ENCODE measurements around the gene APOC1.

DNA sequence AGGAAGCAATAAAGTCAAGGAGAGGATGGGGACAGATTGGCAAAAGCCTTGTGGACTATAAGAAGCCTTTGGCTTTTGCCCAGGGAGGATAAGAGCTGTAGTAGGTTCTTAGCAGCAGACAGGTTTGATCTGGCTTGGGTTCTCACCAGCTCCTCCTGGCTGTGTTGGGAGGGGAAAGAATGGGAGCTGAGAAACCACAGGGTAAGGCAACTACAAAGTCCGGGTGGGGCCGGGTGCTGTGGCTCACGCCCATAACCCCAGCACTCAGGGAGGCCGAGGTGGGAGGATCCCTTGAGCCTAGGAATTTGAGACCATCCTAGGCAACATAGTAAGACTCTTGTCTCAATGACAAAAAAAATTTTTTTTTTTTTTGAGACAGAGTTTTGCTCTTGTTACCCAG, 47.7 kb upstream of the APOC1 start:
- TF ChIP-seq, protein P1, sequence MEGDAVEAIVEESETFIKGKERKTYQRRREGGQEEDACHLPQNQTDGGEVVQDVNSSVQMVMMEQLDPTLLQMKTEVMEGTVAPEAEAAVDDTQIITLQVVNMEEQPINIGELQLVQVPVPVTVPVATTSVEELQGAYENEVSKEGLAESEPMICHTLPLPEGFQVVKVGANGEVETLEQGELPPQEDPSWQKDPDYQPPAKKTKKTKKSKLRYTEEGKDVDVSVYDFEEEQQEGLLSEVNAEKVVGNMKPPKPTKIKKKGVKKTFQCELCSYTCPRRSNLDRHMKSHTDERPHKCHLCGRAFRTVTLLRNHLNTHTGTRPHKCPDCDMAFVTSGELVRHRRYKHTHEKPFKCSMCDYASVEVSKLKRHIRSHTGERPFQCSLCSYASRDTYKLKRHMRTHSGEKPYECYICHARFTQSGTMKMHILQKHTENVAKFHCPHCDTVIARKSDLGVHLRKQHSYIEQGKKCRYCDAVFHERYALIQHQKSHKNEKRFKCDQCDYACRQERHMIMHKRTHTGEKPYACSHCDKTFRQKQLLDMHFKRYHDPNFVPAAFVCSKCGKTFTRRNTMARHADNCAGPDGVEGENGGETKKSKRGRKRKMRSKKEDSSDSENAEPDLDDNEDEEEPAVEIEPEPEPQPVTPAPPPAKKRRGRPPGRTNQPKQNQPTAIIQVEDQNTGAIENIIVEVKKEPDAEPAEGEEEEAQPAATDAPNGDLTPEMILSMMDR (conservative IDR thresholded peaks at IDR 0.05) = no peak
- no peak for TF ChIP-seq EZH2 (IDR thresholded peaks at IDR 0.05; ENCODE audit: low read depth)

Data from PC-9 (cell line).